Endometrial microvascular endothelial cells (primary cell): ENCODE data around the gene NQO2. TPM values are rescaled to one million over a fixed set of nuclear protein-coding genes. Genes with fewer than 3 reads are reported as not detected.
"Not testable (repeated sequence)": the region's sequence is repeated elsewhere in the genome, so short reads cannot be mapped to it uniquely, and the experiment has no call there.

Experiments
- in situ Hi-C: cut with HindIII; loops from 2 replicates; pipeline ENCODE4 v1.10.0; 2017; ENCODE audit warnings: low sequenced_read_pairs, low pct_unique_long_range_greater_than_20kb; ENCODE audit errors: inconsistent ontology term
- total RNA-seq: library from RNA; depleted of rRNA; stranded (reverse); fragments of >200 nt; gene quantifications from one replicate; pipeline ENCODE4 v1.2.3, GENCODE V29; 2015; ENCODE audit errors: inconsistent ontology term

The NQO2 gene
- total RNA-seq, 1 donor from 2014 or later: 74.1 TPM

GRCh38 chr6:2984738-2985406 is 14.8 kb upstream of the NQO2 start:
- in situ Hi-C loops: no loop called here

- in situ Hi-C loops: no loop called here
Observed at GRCh38 chr6:2986722-2987221, 12.9 kb upstream of the NQO2 start.

GRCh38 chr6:2988094-2988425 is 11.6 kb upstream of the NQO2 start:
- in situ Hi-C loops: no loop called here

GRCh38 chr6:2988426-2989331 is 11.0 kb upstream of the NQO2 start:
- in situ Hi-C loops: no loop called here

- in situ Hi-C loops: no loop called here
Observed at GRCh38 chr6:2989332-2990247, 10.1 kb upstream of the NQO2 start.

- in situ Hi-C loops: no loop called here
Observed at GRCh38 chr6:2990248-2990931, 9.3 kb upstream of the NQO2 start.

GRCh38 chr6:2990932-2991506 is 8.7 kb upstream of the NQO2 start:
- in situ Hi-C loops: no loop called here

GRCh38 chr6:2992330-2992979 is 7.2 kb upstream of the NQO2 start:
- in situ Hi-C loops: no loop called here

- in situ Hi-C loops: no loop called here
Observed at GRCh38 chr6:2993755-2994317, 5.9 kb upstream of the NQO2 start.

GRCh38 chr6:2998249-2998997 is 1.3 kb upstream of the NQO2 start:
- in situ Hi-C loops: not testable (repeated sequence)

GRCh38 chr6:2998998-2999617 is 586 bp upstream of the NQO2 start:
- in situ Hi-C loops: no loop called here

- in situ Hi-C loops: no loop called here
Observed at GRCh38 chr6:3001146-3001772, 1.6 kb downstream of the NQO2 start.

- in situ Hi-C loops: no loop called here
Observed at GRCh38 chr6:3001773-3002293, 2.1 kb downstream of the NQO2 start.

GRCh38 chr6:3003226-3003625 is 3.5 kb downstream of the NQO2 start:
- in situ Hi-C loops: not testable (repeated sequence)

- in situ Hi-C loops: no loop called here
Observed at GRCh38 chr6:3005077-3005476, 5.4 kb downstream of the NQO2 start.

- in situ Hi-C loops: no loop called here
Observed at GRCh38 chr6:3005874-3006273, 6.2 kb downstream of the NQO2 start.
